ENCODE results near the gene AKAP13. TPM values are rescaled to one million over a fixed set of nuclear protein-coding genes. Genes with fewer than 3 reads are reported as not detected.
A peak's percentile ranks its signal among the peaks of the same experiment; 100 is the strongest.

Gene AKAP13
- total and polyA plus RNA-seq, 2 experiments from 2014 or later: 53.1 to 108 TPM

GRCh38 chr15:85551221-85551832 is 170.9 kb downstream of the AKAP13 start:
- Histone ChIP-seq H3K4me1 (ENCODE audit: low read depth) (peaks cover 1% of the 10 kb centered on the region), H3K27ac (no peak overlapping the region), H3K9me3 (ENCODE audit: low read depth) (no peaks in the 10 kb centered on the region), H3K4me3 (no peak overlapping the region), H3K36me3 (no peaks in the 10 kb centered on the region), H3K27me3 (no peaks in the 10 kb centered on the region)
- TF ChIP-seq CTCF (IDR thresholded peaks at IDR 0.05; ENCODE audit: low read depth, low read length): no peak
- DNase-seq (ENCODE audit: low read depth in 1 of 2, low spot score in 1 of 2): peak in 1 of 2 donors; percentile 73

- Histone ChIP-seq H3K4me1 (ENCODE audit: low read depth) (no peaks in the 10 kb centered on the region), H3K27me3 (no peaks in the 10 kb centered on the region), H3K9me3 (ENCODE audit: low read depth) (no peaks in the 10 kb centered on the region), H3K27ac (no peak overlapping the region), H3K4me3 (no peak overlapping the region), H3K36me3 (no peaks in the 10 kb centered on the region)
- no peak for DNase-seq (ENCODE audit: low read depth in 1 of 2, low spot score in 1 of 2)
- TF ChIP-seq CTCF (IDR thresholded peaks at IDR 0.05; ENCODE audit: low read depth, low read length): no peak
Measured at GRCh38 chr15:85554852-85555521, 174.6 kb downstream of the AKAP13 start.

GRCh38 chr15:85555875-85556617 is 175.6 kb downstream of the AKAP13 start:
- no peak for DNase-seq (ENCODE audit: low read depth in 1 of 2, low spot score in 1 of 2)
- Histone ChIP-seq H3K9me3 (ENCODE audit: low read depth) (no peaks in the 10 kb centered on the region), H3K27me3 (no peaks in the 10 kb centered on the region), H3K36me3 (no peaks in the 10 kb centered on the region), H3K4me3 (no peak overlapping the region), H3K27ac (no peak overlapping the region), H3K4me1 (ENCODE audit: low read depth) (no peaks in the 10 kb centered on the region)
- TF ChIP-seq CTCF (IDR thresholded peaks at IDR 0.05; ENCODE audit: low read depth, low read length): no peak

GRCh38 chr15:85556618-85556895 is 176.2 kb downstream of the AKAP13 start:
- no peak for DNase-seq (ENCODE audit: low read depth in 1 of 2, low spot score in 1 of 2)
- H3K36me3 ChIP-seq: no peaks in the 10 kb centered on the region
- TF ChIP-seq CTCF (IDR thresholded peaks at IDR 0.05; ENCODE audit: low read depth, low read length): no peak
- H3K27ac ChIP-seq: no peak overlapping the region
- H3K27me3 ChIP-seq: no peaks in the 10 kb centered on the region
- H3K4me1 ChIP-seq (ENCODE audit: low read depth): no peaks in the 10 kb centered on the region
- H3K9me3 ChIP-seq (ENCODE audit: low read depth): no peaks in the 10 kb centered on the region
- H3K4me3 ChIP-seq: no peak overlapping the region

GRCh38 chr15:85557385-85557784 is 177.0 kb downstream of the AKAP13 start:
- TF ChIP-seq CTCF (IDR thresholded peaks at IDR 0.05; ENCODE audit: low read depth, low read length): no peak
- no peak overlapping the region for H3K27ac ChIP-seq
- no peak overlapping the region for H3K4me3 ChIP-seq
- DNase-seq (ENCODE audit: low read depth in 1 of 2, low spot score in 1 of 2): no peak
- no peaks in the 10 kb centered on the region for H3K36me3 ChIP-seq
- H3K27me3 ChIP-seq: no peaks in the 10 kb centered on the region
- H3K9me3 ChIP-seq (ENCODE audit: low read depth): no peaks in the 10 kb centered on the region
- H3K4me1 ChIP-seq (ENCODE audit: low read depth): no peaks in the 10 kb centered on the region
